ENCODE measurements around the gene BTRC.
A peak's percentile ranks its signal among the peaks of the same experiment; 100 is the strongest.
"Not testable (repeated sequence)": the region's sequence is repeated elsewhere in the genome, so short reads cannot be mapped to it uniquely, and the experiment has no call there.

The BTRC gene

DNA sequence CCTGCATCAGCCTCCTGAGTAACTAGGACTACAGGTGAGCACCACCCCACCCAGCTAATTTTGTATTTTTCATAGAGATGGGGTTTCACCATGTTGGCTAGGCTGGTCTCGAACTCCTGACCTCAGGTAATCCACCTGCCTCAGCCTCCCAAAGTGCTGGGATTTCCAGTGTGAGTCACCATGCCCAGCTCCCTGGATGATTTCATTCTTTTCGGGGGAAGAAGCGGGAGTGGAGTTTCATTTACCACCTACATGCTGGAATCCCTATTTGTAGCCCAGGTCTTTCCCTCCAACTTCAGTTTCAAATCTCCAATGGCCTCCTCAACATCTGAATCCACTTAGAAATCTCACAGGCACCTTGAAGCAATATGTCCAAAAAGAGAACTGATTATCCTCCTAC is 2.9 kb upstream of the BTRC start:
- no peak for DNase-seq

DNA sequence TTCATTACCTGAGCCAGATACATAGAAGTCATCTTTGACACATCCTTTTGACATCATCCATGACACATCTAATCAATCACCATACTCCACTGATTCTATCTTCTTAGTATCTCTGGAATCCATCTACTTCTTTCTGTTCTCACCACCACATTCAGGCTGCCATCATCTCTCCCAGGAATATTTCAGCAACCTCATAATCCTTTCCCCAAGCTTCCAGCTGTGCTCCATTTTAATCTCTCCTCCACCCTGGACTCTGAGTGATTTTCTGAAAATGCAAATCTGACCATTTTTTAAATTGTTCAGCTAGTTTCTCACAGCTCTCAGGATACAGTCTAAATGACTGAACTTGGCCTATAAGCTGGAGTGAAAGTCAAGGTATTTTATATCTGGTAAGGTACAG is 2.5 kb upstream of the BTRC start:
- no peak for DNase-seq

DNA sequence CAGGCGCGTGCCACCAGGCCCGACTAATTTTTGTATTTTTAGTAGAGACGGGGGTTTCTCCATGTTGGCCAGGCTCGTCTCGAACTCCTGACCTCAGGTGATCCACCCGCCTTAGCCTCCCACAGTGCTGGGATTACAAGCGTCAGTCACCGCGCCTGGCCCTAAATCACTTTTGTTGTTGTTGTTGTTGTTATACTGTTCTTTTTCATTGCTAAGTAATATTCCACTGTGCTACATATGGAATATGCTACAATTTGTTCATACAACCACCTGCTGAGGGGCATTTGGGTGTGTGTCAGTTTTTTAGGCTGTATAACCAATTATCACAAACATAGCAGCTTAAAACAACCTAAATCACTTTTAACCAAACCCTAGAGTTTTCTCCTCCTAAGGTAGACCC is 1.1 kb upstream of the BTRC start:
- DNase-seq: not testable (repeated sequence)

DNA sequence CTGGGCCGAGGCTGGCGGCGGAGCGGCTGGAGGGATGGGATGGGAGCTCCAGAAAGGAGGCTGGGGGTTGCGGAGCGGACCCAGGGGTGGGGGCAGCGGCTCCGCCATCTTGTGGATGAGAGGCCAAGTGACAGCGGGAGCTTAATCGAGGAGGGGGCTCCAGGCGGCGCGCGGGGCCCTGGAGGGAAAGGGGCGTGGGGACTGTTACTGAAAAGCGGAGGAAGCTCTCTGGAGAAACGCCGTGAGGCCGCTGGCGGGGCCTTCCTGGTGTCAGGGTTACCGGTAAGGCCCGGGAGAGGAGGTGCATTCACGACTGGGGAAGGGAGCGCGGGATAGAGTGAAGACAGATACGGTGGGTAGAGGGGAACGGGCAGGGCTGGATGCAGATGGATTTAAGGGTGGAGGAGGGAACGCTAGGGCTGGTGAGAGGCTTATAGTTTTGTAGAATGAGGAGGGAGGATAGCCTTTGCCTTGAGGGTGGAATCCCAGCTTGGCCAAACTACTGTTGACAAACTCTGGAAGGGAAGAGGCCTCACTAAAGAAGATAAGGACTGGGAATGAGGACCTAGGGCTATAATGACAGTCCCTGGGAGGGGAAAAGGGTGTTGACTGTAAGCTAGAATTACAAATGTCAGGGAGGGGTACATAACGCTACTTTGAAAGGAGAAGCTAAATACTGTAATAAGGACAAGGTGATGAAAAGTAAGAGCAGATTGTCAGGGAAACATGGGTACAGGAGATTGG is 535 bp downstream of the BTRC start:
- DNase-seq: peak; percentile 55

DNA sequence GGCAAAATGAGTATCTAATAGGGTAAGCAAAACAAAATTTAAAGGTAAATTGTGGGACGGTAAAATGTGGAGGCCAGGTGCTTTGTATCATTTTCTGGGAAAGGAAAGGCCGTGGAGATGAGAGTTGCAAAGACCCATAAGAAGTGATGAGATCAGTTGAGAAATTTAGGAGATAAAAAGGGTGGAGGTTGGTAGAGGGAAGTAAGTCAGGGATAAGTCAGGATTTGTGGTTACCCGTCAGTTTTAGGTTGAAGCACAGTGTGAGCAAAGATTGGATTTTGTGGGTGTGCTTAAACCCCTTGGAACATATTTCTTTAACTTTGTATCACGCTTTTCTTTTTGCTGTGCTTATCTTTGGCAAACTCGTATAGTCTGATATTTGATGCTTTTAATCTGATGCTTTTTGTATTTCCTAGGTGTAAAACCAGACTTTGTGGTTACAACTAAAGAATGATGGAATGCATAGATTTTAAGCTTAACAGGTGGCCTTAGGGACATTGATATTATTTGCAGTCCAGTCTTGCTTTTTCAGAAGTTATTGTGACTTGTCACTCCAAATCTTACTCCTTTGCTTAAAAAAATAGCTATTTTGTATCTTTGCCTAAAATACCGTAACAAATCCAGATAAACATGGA is 1.2 kb downstream of the BTRC start:
- no peak for DNase-seq

DNA sequence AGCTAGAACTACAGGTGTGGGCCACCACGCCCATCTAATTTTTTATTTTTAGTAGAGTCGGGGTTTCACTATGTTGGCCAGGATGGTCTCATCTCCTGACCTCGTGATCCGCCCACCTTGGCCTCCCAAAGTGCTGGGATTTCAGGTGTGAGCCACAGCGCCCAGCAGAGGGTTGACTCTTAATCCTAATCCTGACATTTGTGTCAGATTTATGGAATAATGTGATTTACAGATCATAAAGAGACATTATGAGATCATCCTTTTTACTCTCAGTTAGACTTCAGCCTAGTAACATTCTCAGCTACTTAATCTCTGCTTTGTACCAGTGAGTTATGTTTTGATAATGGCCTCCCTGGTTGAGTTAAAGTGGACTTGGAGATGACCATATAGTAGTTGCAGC is 2.2 kb downstream of the BTRC start:
- DNase-seq: no peak

DNA sequence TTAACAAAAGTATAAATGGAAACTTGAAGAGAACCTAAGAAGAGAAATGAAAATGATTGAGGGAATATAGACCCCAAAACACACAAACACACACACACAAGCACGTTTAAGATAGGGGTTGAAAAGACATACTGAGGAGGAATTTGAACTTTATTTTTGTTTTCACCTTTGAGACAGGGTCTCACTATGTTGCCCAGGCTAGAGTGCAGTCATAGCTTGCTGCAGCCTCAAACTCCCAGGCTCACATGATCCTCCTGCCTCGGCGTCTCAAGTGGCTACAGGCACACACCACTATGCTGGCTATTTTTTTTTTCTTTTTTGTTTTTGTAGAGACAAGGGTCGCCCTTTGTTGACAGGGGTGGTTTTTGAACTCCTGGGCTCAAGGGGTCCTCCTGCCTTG is 4.0 kb downstream of the BTRC start:
- no peak for DNase-seq

DNA sequence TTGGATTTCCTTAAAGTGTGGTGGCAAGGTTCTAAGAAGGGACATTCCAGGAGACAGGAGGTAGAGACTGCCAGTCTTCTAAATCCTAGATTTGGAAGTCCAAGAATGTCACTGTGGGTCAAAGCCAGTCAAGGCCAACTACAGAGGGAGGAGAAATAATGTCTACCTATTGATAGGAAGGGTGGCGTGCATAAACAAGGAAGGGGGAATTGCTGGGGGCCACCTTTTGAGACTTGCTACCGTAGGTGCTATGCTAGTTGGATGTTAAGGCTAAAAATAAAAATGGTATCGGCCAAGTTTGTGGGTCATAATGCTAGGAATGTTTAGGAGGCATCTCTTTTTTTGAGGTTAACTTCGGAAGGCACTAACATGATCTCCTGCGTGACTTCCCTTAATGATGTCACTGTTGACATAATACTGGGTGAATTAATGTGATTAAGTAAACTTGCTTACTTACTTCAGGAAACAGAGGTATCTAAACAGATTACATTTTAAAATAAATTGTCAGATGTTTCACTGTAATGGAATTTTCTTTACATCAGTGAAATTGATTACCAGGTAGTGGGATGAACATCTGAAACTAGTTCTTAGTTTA is 4.8 kb downstream of the BTRC start:
- no peak for DNase-seq

DNA sequence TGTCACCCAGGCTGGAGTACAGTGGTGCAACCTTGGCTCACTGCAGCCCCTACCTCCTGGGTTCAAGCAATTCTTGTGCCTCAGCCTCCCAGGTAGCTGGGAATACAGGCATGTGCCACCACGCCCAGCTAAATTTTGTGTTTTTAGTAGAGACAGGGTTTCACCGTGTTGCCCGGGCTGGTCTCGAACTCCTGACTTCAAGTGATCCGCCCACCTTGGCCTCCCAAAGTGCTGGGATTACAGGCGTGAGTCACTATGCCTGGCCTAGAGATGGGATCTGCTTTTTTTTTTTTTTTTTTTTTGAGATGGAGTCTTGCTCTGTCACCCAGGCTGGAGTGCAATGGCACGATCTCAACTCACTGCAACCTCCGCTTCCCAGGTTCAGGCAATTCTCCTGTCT is 6.1 kb downstream of the BTRC start:
- not testable (repeated sequence) for DNase-seq

DNA sequence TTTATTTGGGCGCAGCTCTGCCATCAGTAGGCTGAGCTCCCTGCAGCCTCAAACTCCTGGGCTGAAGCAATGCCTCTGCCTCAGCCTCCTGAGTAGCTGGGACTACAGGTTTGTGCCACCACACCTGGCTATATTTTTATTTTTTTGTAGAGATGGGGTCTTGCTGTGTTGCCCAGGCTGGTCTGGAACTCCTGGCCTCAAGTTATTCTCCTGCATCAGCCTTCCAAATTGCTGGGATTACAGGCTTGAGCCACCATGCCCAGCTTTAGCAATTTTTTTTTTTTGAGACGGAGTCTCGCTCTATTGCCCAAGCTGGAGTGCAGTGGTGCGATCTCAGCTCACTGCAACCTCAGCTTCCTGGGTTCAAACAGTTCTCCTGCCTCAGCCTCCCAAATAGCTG is 6.9 kb downstream of the BTRC start:
- not testable (repeated sequence) for DNase-seq

DNA sequence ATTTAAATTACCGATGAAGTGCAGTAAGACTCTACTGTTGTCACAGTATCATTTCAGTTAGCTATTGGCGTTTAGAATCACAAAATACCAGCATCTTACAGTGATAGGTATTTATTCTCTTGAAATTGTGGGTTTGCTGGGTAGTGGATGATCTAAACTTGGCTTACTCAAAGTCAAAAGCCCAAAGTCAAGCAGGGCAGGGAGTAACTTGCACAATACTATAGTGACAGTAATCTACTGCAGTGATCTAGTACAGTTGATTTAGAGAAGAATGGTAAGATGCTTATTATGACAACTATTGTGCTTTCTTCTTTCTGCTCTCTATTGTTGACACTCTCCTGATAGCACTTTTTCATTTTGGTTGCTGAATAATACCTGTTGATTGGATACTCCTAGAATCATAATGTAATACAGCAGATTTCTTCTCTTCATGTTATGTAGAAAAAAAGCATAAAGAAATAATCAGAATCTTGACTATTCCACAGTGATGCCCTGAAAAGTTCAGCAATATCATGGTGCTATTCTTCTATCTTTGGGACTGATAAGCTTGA is 10.0 kb downstream of the BTRC start:
- DNase-seq: no peak

DNA sequence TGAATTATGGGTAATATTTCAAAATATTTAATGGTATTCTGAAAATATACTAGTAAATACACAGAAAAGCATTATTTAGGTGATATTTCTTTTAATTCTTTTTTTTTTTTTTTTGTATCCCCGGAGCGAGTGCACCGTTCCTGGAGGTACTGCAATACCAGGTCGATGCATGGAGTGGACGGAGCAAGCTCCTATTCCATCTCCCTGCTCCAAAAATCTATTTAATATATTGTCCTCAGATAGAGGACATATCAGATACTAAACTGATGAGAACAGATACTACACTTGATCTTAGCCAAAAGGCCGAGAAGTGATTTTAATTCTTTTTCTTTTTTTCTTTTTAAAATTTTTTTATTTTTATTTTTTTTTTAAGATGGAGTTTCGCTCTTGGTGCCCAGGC is 10.8 kb downstream of the BTRC start:
- no peak for DNase-seq

DNA sequence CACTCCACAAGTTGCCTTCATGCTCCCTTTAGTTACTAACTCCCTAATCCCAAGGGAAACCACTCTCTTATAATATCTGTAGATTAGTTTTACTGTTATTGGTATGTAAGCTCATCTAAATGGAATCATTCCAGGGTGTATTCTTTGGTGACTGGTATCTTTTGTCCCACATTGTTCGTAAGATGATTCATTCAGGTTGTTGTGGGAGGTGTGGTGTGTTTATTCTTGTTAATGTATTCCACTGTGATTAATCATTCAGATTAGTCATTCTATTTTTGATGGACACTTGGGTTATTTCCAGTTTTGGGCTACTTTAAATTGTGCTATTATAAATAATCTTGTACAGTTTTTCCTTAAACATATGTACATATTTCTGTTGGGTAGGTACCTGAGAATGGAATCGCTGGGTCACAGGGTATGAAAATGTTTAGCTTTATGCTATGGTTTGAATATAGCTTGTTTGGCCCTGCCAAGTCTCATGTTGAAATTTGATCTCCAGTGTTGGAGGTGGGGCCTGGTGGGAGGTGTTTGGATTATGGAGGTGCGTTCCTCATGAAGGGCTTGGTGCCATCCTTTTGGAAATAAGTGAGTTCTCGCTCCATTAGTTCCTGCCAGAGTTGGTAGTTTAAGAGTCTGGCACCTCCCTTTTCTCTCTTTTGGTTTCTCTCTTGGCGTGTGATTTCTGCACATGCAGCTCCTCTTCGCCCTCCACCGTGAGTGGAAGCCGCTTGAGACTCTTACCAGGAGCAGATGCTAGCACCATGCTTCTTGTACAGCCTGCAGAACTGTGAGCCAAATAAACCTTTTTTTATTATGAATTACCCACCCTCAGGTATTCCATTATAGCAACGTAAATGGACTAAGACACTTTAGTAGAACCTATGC is 13.8 kb downstream of the BTRC start:
- no peak for DNase-seq

DNA sequence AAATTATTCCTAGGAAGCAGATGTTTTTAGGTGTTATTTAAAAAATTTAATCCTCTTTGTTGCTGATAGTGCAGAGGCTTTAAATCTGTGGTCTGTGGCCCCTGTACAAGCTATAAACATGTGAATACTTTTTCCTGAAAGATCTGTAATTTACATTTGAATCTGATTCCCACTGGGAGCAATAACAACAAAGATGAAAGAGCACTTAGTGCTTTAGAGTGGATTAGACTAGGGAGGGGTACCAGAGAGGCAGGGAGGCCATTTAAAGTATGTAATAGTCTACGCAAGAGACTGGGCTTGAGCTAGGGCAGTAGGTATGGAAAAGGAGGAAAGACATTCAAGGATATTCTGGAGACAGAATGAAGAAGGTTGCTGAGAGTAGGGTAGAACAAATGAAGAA is 19.1 kb downstream of the BTRC start:
- no peak for DNase-seq

DNA sequence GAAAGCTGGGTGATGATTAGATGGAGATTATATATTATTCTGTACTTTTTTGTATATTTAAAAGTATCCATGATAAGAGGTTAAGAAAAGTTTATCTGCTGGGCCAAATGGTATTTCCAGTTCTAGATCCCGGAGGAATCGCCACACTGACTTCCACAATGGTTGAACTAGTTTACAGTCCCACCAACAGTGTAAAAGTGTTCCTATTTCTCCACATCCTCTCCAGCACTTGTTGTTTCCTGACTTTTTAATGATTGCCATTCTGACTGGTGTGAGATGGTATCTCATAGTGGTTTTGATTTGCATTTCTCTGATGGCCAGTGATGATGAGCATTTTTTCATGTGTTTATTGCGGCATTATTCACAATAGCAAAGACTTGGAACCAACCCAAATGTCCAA is 20.0 kb downstream of the BTRC start:
- DNase-seq: not testable (repeated sequence)

DNA sequence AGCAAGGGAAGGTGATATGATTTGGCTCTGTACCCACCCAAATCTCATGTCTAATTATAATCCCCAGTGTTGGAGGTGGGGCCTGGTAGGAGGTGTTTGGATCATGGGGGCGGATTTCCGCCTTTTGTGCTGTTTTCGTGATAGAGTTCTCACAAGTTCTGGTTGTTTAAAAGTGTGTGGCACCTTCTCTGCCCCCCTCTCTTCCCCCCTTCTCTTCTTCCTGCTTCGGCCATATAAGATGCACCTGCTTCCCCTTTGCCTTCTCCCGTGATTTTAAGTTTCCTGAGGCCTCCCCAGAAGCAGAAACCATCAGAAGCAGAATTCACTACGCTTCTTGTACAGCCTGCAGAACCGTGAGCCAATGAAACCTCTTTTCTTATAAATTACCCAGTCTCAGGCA is 21.1 kb downstream of the BTRC start:
- no peak for DNase-seq

DNA sequence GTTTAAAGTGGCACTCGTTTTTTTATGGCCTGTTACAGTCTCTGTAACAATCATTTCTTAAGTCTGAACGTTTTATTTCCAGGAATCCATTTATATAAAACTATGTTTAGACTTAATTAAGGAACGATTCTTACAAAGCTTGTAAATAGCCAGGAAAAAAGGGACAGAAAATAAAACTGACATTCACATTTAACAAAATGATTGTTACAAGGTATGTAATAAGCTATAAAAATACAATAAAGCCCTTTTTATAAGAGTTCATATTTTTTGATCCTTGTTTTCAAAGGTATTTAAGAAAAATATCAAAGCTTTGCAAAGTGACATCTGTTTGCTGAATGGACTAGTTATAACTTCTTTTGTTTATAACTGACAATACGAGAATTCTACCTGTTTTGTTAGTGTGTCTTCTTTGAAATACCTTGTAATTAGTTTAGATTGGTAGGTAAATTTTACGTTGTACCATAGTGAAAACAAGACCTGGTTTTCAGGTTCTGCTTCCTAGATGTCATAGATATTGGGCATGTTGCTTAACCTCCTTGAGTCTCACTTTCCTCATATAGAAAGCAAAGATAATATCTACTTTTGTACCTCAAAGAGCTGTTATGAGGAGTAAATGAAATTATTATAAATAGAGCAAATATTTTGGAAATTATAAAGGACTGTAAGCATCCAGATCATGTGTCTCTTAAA is 25.8 kb downstream of the BTRC start:
- DNase-seq: no peak

DNA sequence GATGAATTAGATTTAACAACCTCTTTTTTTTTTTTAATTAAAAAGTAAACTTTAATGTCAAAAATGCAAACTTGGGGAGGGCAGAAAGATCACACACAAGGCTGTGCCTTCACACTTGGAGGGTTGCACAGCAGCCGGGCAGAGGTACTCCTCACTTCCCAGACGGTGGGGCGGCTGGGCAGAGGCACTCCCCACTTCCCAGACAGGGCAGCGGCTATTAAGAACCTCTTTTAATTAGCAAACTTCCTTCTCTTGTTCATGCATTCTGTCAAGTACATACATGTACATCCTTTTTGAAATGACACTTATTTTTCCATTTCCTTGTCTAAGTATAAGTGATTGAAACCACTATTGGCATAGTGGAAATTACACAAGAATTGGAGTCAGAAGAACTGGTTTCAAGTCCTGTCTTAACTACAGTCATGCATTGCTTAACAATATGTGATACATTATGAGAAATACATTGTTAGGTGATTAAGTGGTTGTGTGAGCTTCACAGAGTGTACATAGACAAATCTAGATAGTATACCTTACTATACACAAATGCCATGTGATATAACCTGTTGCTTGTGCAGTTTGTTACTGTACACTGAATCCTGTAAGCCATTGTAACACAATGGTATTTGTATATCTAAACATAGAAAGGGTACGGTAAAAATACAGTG is 26.5 kb downstream of the BTRC start:
- no peak for DNase-seq

DNA sequence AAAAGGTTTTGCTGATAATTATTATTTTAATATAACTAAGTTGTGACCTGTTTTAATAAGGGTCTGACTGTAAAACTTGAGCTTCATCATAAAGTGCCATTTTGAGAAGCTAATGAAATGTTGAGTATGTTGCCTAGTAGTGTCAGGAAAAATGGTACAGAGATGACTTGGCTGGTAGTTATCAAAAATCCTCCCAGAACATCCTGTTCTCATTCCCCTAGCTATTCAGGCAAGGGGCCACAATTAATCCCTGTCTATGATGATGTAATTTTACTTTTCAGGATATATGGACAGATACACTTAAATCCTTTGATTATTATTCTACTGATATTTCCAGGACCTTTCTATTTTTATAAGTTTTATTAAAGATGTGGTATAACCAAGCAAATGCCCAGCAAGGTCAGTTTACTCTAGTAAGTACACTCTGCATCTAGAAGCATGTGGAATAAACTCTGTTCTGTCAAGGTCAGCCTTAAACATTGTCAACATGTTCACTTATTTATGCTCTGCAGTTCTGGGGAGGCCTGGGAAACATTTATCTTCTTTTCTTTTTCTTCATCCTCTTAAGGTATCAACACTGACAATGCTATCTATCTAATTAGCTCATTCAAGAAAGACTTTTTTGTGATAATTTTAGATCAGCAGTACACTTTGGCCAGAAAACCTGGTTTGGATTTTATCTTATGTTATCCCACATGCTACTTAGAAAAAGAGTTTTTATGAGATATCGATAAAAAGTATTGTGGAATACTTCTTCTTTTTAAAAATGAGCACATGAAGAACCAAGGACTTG is 32.1 kb downstream of the BTRC start:
- DNase-seq: no peak

DNA sequence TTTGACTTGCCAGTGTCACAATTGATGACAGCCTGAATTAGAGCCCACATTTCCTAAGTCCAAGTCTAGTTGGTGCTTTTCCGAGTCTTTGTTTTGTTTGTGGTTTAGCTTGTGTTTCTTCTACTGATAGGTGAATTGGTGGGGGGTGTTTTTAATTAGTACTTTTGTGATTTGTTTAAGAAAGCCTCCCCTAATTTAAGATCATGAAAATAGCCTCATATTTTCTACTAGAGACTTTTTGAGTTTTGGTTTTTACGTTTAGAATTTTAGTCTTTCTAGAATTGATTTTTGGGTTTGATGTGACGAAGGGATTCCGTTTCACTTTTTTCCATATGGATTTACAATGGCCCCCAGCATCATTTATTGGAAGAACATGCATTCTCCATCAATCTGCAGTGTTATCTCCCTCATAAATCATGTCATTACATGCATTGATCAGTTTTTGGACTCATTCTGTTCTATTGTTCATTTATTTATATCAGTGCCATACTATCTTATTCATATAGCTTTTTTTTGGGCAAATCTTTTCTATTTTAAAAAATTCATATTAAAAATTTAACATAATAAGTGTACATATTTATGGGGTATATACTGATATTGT is 32.8 kb downstream of the BTRC start:
- no peak for DNase-seq
